Umbilical cord (tissue), 2 donors: ENCODE results near the gene ARL16. TPM values are rescaled to one million over a fixed set of nuclear protein-coding genes. Genes with fewer than 3 reads are reported as not detected.

Experiments used
- DNase-seq: peaks from one replicate; pipeline ENCODE4 v3.0.0-alpha.2; 2015; ENCODE audit warnings: low spot score
- total RNA-seq: library from RNA; depleted of rRNA; stranded (reverse); fragments of >200 nt; gene quantifications from one replicate; pipeline ENCODE4 v1.2.3, GENCODE V29; 2014; ENCODE audit warnings: low replicate concordance; ENCODE audit not compliant: insufficient read depth

Gene ARL16
- 21.2 TPM for total RNA-seq

GRCh38 chr17:81683584-81684441, at the start of gene ARL16, which contains the start of gene HGS:
Gene ARL16 (minus strand): TSS chr17:81683797. CDS start chr17:81683753, 44 bp downstream.
Gene HGS (plus strand): TSS chr17:81684011. CDS start chr17:81684067, 56 bp downstream.
- DNase-seq = peak; percentile 99

- no peak for DNase-seq
Observed at GRCh38 chr17:81727324-81728031, 43.9 kb upstream of the ARL16 start.

- no peak for DNase-seq
Observed at GRCh38 chr17:81726004-81726403, 42.4 kb upstream of the ARL16 start.

- no peak for DNase-seq
Observed at GRCh38 chr17:81725439-81725838, 41.8 kb upstream of the ARL16 start.

- DNase-seq = no peak
Observed at GRCh38 chr17:81723651-81724209, 40.1 kb upstream of the ARL16 start.

- DNase-seq = no peak
Observed at GRCh38 chr17:81722184-81723120, 38.9 kb upstream of the ARL16 start.

GRCh38 chr17:81720267-81721071, 36.9 kb upstream of the ARL16 start:
- no peak for DNase-seq

- no peak for DNase-seq
Observed at GRCh38 chr17:81719410-81720266, 36.0 kb upstream of the ARL16 start.

- DNase-seq = no peak
Observed at GRCh38 chr17:81717766-81718089, 34.1 kb upstream of the ARL16 start.

- DNase-seq = no peak
Observed at GRCh38 chr17:81717049-81717765, 33.6 kb upstream of the ARL16 start.

- no peak for DNase-seq
Observed at GRCh38 chr17:81716674-81716996, 33.0 kb upstream of the ARL16 start.

GRCh38 chr17:81715872-81716673, 32.5 kb upstream of the ARL16 start:
- no peak for DNase-seq

- no peak for DNase-seq
Observed at GRCh38 chr17:81715107-81715871, 31.7 kb upstream of the ARL16 start.

- DNase-seq = no peak
Observed at GRCh38 chr17:81714412-81715106, 31.0 kb upstream of the ARL16 start.

- no peak for DNase-seq
Observed at GRCh38 chr17:81713556-81714411, 30.2 kb upstream of the ARL16 start.
